Measurements from ENCODE around the gene TTLL10. TPM values are rescaled to one million over a fixed set of nuclear protein-coding genes. Genes with fewer than 3 reads are reported as not detected.

The TTLL10 gene
- total and polyA plus RNA-seq, 2 of the 4 experiments (the other 2 are of a cell fraction): not detected

DNA sequence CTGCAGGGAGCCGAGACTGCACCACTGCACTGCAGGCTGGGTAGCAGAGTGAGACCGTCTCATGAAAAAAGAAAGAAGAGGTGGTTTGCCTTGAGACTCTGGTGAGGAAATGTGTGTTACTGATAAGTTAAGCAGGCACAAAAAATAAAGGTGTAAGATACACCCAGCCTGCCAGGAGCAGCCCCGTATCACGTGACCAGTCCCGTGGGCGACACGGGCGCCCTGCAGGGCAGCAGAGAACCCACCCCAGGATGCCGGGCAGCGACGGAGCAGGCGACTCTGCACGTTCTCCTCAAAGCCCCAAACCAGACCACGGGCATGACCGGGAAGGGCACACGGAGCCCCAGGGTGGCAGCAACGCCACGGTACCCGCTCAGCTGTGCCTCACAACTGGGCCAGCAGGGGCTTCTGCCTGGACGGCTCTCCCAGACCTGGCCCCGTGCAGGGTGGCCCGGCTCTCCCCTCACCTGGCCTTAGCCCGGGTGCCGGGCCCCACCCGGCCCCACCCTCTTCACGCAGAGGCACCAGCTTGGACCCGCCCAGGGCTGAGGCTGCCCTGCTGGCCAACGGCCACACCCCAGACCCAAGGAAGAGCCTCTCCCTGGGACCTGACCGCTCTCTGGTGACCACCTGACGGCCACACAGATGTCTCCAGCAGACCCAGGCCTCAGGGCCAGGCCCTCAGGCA is 48.4 kb downstream of the TTLL10 start:
- no peak for ATAC-seq (ENCODE audit: low read depth)
- Histone ChIP-seq H3K23ac (ENCODE audit: low read depth, low read length) (no peak overlapping the region), H3K4me2 (ENCODE audit: low read depth, low read length) (no peak overlapping the region), H4K8ac (ENCODE audit: low read depth in 2 of 2, low read length in 2 of 2) (no peak overlapping the region), H2BK20ac (ENCODE audit: low read depth, low read length) (no peak overlapping the region), H3K36me3 (ENCODE audit: control insufficient read depth, insufficient read depth, low read length) (peaks cover 79% of the 10 kb centered on the region), H3K56ac (ENCODE audit: extremely low read depth, insufficient read depth, low read length) (no peak overlapping the region), H4K5ac (ENCODE audit: low read depth, low read length) (no peak overlapping the region), H3K9me3 (ENCODE audit: control insufficient read depth, insufficient read depth, low read length) (no peaks in the 10 kb centered on the region), H3K27me3 (ENCODE audit: control insufficient read depth, insufficient read depth, low read length) (no peaks in the 10 kb centered on the region), H3K9me1 (ENCODE audit: insufficient read depth, low read length) (peaks cover 9% of the 10 kb centered on the region), H3K14ac (replicated peaks; ENCODE audit: low read depth, low read length) (no peak overlapping the region), H3K27ac (ENCODE audit: insufficient read depth, low read length) (no peak overlapping the region), H2BK5ac (ENCODE audit: low read depth, low read length, poor library complexity, severe bottlenecking) (no peak overlapping the region), H3K9ac (ENCODE audit: low read depth, low read length) (no peak overlapping the region), H4K91ac (ENCODE audit: insufficient read depth, low read depth, low read length) (no peak overlapping the region), H2BK120ac (ENCODE audit: low read depth, low read length) (no peak overlapping the region), H2AK9ac (replicated peaks; ENCODE audit: low read depth, low read length, poor library complexity) (no peak overlapping the region), H4K20me1 (ENCODE audit: insufficient read depth, low read length) (peaks cover 40% of the 10 kb centered on the region), H2BK15ac (ENCODE audit: low read depth, low read length) (no peak overlapping the region), H2AFZ (replicated peaks; ENCODE audit: low read length, poor library complexity) (no peak overlapping the region), H2AK5ac (ENCODE audit: low read depth, low read length) (no peak overlapping the region), H3K18ac (ENCODE audit: low read depth, low read length) (no peak overlapping the region), H3K4ac (ENCODE audit: low read depth, low read length) (no peak overlapping the region), H3K79me1 (ENCODE audit: low read depth in 1 of 2, low read length in 2 of 2) (peaks cover 11 to 44% of the 10 kb centered on the region in 2 experiments; a peak in 3 of 4 replicates), H3K4me1 (ENCODE audit: control insufficient read depth, insufficient read depth, low read length) (no peaks in the 10 kb centered on the region), H3K4me3 (ENCODE audit: insufficient read depth, low read depth, low read length) (no peak overlapping the region)
- intact Hi-C loops (cut with micrococcal nuclease) (no loop called here), in situ Hi-C loops (cut with MboI; ENCODE audit: low sequenced_read_pairs) (no loop called here), dilution Hi-C loops (cut with HindIII; ENCODE audit: low sequenced_read_pairs, unreplicated experiment) (no loop called here)
- 92% methylated on average over 16 of the region's 30 CpGs; no CpG with 5 or more reads in 1 of the 2 experiments for WGBS, 2 experiments (ENCODE audit: extremely low coverage in 2 of 2, insufficient read length in 1 of 2)
- no peak for DNase-seq
- no peak for TF ChIP-seq MXI1 (IDR thresholded peaks at IDR 0.05; ENCODE audit: borderline replicate concordance, low read depth, low read length)
- TF ChIP-seq POLR2A (IDR thresholded peaks at IDR 0.05; ENCODE audit: low read depth, low read length): no peak
- no peak for TF ChIP-seq FOS (IDR thresholded peaks at IDR 0.05; ENCODE audit: low read depth, low read length)
- no peak for TF ChIP-seq MAZ (IDR thresholded peaks at IDR 0.05; ENCODE audit: borderline replicate concordance, low read depth, low read length)
- TF ChIP-seq RFX5 (IDR thresholded peaks at IDR 0.05; ENCODE audit: low read depth, low read length): no peak
- TF ChIP-seq, protein P1, sequence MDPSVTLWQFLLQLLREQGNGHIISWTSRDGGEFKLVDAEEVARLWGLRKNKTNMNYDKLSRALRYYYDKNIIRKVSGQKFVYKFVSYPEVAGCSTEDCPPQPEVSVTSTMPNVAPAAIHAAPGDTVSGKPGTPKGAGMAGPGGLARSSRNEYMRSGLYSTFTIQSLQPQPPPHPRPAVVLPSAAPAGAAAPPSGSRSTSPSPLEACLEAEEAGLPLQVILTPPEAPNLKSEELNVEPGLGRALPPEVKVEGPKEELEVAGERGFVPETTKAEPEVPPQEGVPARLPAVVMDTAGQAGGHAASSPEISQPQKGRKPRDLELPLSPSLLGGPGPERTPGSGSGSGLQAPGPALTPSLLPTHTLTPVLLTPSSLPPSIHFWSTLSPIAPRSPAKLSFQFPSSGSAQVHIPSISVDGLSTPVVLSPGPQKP (IDR thresholded peaks at IDR 0.05; ENCODE audit: borderline replicate concordance, low read depth, low read length): no peak
- no peak for TF ChIP-seq SMC3 (IDR thresholded peaks at IDR 0.05; ENCODE audit: low read depth, low read length)
- POLR2A ChIA-PET (ENCODE audit: unreplicated experiment): no interaction called here
- CTCF ChIA-PET: no interaction called here
- no TSS peak for BruUV-seq (replicated peaks)
